Astrocyte of the spinal cord (primary cell): Measurements from ENCODE around the gene FCRL6.
A peak's percentile ranks its signal among the peaks of the same experiment; 100 is the strongest.

ENCODE experiments used
- DNase-seq: peaks from one replicate; pipeline ENCODE4 v3.0.0; 2011; ENCODE audit warnings: low read depth, low spot score
- H3K4me3 ChIP-seq: 2 replicates; pipeline ENCODE4 v1.5.1; 2011; ENCODE audit warnings: low read depth, mild to moderate bottlenecking, low read length, moderate library complexity
- in situ Hi-C: cut with HindIII; loops from 2 replicates; pipeline ENCODE4 v1.10.0; 2017; ENCODE audit warnings: low sequenced_read_pairs
- TF ChIP-seq, protein P1 (sequence below): IDR thresholded peaks from 2 replicates; pipeline ENCODE4 v1.5.1; 2012; ENCODE audit warnings: low read depth, mild to moderate bottlenecking, low read length, inconsistent platforms

The FCRL6 gene

DNA sequence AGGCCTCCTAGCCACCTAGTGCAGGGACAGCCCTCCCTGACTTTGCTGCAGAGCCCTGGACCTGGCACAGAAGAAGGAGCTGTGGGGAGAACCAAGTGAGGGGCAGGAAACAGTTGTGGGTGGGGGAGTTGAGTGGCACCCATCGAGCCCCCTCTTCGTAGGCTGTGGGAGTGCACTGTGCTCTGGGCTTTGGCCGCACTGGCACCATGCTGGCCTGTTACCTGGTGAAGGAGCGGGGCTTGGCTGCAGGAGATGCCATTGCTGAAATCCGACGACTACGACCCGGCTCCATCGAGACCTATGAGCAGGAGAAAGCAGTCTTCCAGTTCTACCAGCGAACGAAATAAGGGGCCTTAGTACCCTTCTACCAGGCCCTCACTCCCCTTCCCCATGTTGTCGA lies 20.2 kb upstream of the FCRL6 start:
- in situ Hi-C loops, result loop anchor here (25.0 kb wide), 1 partner anchor 105 kb away; no protein-coding TSS in a partner anchor

DNA sequence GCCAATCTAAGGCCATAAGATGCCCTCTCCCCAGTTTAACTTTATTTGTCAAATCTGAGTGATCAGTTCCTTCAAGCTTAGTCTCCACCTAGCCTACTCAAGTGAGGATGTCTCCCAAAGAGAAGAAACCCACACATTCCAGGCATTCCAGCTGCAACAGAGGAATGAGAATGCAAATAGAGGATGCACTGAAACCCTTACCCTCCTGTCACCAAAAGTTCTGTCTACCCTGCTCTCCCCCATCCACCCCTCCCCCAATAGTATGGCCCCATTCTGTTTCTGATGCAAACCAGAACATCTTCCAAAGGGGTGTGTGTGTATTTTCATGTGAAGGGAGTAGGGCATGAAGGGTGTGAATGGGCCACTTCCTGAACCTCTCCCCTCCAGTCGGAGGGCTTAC lies 18.4 kb upstream of the FCRL6 start:
- no peak overlapping the region for H3K4me3 ChIP-seq
- no peak for DNase-seq
- in situ Hi-C loops, result loop anchor here (25.0 kb wide), 1 partner anchor 104 kb away; no protein-coding TSS in a partner anchor
- TF ChIP-seq, protein P1, sequence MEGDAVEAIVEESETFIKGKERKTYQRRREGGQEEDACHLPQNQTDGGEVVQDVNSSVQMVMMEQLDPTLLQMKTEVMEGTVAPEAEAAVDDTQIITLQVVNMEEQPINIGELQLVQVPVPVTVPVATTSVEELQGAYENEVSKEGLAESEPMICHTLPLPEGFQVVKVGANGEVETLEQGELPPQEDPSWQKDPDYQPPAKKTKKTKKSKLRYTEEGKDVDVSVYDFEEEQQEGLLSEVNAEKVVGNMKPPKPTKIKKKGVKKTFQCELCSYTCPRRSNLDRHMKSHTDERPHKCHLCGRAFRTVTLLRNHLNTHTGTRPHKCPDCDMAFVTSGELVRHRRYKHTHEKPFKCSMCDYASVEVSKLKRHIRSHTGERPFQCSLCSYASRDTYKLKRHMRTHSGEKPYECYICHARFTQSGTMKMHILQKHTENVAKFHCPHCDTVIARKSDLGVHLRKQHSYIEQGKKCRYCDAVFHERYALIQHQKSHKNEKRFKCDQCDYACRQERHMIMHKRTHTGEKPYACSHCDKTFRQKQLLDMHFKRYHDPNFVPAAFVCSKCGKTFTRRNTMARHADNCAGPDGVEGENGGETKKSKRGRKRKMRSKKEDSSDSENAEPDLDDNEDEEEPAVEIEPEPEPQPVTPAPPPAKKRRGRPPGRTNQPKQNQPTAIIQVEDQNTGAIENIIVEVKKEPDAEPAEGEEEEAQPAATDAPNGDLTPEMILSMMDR, result no peak

More for the DNA sequence above, 20.2 kb upstream of the FCRL6 start:
- DNase-seq, result no peak
- TF ChIP-seq, protein P1, result no peak
- H3K4me3 ChIP-seq, result peak overlapping the region; percentile 59

DNA sequence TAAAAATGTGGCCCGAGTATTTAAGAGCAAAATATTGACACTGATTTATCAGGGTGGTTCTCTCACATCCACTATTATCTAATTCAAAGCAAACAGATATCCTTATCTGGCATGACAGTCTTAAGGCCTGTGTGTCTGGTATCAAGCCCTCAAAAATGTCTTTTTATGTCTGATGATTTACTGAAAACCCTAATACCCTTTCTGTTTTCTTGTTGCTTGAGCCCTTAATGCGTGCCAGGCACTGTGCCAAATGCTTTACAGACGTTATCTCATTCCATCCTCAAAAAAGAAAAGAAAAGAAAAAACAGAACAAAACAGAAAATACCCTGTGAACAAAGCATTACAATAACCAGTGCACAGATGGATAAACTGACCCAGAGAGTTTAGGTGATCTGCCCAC lies 15.7 kb upstream of the FCRL6 start:
- DNase-seq, result no peak
- TF ChIP-seq, protein P1, result no peak
- H3K4me3 ChIP-seq, result no peak overlapping the region
- in situ Hi-C loops, result loop anchor here (25.0 kb wide), 1 partner anchor 101 kb away; no protein-coding TSS in a partner anchor

DNA sequence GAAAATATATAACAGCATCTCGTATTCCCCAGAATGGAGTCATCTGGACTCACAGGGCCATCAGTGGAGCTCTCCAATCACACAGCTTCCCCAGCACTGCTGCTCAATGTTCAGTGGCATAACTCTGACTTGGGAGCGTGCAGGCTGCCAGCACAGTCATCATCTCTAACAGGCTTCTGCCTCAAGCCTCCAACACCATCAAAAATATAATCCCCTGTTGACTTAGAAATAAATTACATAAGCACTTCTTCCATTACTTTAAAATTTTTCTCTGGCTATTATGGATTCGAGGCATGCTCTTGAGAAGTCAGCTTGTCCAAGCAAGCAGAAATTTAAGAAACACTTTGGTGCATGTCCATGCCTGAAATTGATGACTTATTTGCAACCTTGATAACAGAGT lies 15.2 kb upstream of the FCRL6 start:
- no peak for DNase-seq
- in situ Hi-C loops, result loop anchor here (25.0 kb wide), 1 partner anchor 100 kb away; no protein-coding TSS in a partner anchor
- H3K4me3 ChIP-seq, result no peak overlapping the region
- TF ChIP-seq, protein P1, result no peak

DNA sequence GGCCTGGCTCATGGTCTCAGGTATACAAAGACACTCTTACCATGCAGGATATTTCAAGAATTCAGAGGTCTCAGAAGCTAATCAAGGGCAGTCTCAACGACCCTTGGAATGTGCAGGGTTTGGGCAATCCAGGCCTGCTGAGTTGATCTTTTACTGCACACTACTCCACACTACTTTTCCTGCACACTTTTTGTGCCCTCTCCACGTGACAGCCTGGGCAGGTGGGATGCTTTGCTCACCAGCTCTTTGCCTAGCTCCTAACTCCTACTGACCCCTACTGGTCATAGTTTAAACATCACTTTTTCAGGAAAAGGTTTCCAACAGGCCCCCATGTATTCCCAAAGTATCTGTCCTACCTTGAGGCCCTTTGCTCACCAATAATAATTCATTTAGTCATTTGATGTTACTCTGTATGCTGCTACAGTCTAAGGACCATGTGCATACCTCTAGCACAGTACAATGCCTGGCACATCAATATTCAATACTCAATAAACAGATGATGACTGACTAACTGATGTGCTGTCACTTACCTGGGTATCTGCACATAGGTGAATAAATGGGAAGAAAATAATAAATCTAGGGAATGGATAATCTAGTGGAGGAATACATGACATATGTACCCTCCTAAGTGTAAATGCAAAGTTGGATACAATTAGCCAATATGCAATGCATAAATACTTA lies 11.8 kb upstream of the FCRL6 start:
- TF ChIP-seq, protein P1, result peak; percentile 64
- in situ Hi-C loops, result loop anchor here (25.0 kb wide), 1 partner anchor 97 kb away; no protein-coding TSS in a partner anchor

DNA sequence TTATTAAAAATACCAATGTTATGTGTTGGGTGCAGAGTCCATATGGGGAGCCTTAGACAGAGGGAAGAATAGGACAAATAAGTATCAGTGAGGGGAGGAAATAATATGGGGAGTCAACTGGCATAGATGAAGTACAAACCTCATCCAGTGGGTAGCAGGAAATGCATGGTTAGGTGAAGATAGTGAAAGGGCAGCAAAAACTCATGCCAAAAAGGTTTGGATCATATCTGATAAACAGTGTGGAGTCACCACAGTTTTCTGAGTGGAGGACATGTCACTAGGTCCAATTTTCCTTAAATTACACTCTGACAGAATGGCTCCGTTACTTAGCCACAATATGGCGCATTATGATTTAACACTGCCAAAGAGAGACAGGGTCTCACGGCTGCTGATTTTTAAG lies 11.1 kb upstream of the FCRL6 start:
- TF ChIP-seq, protein P1, result no peak
- in situ Hi-C loops, result loop anchor here (25.0 kb wide), 1 partner anchor 96 kb away; no protein-coding TSS in a partner anchor
- DNase-seq, result no peak
- H3K4me3 ChIP-seq, result no peak overlapping the region

More for the DNA sequence above, 11.8 kb upstream of the FCRL6 start:
- H3K4me3 ChIP-seq, result no peak overlapping the region
- peak; percentile 23 for DNase-seq
